ENCODE results near the gene FOSL1. TPM values are rescaled to one million over a fixed set of nuclear protein-coding genes. Genes with fewer than 3 reads are reported as not detected.

FOSL1 gene
- total RNA-seq, 1 experiment from 2014 or later = 58.8 TPM

DNA sequence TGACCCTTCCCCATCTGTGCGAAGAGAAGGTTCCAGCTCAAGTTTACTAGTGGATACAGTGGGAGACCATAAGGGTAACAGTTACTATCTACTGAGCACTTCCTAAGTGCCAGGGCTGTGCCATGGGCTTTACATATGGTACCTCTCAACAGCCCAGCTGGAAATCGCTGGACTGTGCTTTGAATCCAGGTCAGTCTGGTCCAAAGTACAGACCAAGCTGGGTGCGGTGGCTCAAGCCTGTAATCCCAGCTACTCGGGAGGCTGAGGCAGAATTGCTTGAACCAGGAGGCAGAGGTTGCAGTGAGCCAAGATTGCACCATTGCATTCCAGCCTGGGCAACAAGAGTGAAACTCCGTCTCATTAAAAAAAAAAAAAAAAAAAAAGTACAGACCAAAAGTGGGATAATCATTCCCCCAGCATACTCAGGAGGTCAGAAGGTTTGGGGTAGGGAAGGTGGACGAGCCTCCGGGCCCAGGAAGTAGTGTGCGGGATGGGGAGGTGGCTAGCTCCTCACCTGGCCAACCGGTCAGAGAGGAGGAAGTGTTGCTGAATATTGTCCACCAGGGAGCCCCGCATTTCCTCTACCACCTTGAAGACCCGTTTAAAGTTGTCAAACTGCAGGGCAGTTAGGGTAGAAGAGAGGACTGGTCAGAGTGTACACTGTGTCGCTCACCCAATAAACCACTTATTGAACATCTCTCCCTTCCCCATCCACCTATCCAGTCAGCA is 14.2 kb downstream of the FOSL1 start:
- H3K4me2 ChIP-seq = 0 out of 2 replicates have a peak overlapping the region, but pooled peaks have one; percentile 98
- TF ChIP-seq, protein P1, sequence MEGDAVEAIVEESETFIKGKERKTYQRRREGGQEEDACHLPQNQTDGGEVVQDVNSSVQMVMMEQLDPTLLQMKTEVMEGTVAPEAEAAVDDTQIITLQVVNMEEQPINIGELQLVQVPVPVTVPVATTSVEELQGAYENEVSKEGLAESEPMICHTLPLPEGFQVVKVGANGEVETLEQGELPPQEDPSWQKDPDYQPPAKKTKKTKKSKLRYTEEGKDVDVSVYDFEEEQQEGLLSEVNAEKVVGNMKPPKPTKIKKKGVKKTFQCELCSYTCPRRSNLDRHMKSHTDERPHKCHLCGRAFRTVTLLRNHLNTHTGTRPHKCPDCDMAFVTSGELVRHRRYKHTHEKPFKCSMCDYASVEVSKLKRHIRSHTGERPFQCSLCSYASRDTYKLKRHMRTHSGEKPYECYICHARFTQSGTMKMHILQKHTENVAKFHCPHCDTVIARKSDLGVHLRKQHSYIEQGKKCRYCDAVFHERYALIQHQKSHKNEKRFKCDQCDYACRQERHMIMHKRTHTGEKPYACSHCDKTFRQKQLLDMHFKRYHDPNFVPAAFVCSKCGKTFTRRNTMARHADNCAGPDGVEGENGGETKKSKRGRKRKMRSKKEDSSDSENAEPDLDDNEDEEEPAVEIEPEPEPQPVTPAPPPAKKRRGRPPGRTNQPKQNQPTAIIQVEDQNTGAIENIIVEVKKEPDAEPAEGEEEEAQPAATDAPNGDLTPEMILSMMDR (conservative IDR thresholded peaks at IDR 0.05) = no peak
- TF ChIP-seq EZH2 (IDR thresholded peaks at IDR 0.05; ENCODE audit: low read depth) = no peak
- peaks cover 20% of the 10 kb centered on the region for H3K79me2 ChIP-seq (ENCODE audit: low read depth)
- no peaks in the 10 kb centered on the region for H3K9me2 ChIP-seq (ENCODE audit: insufficient read depth)
- peaks cover 28% of the 10 kb centered on the region for H3K4me1 ChIP-seq (replicated peaks; ENCODE audit: insufficient read depth)
- H3K27ac ChIP-seq = no peak overlapping the region
- no peaks in the 10 kb centered on the region for H3K27me3 ChIP-seq (ENCODE audit: insufficient read depth, low read depth)
- H2AFZ ChIP-seq = no peak overlapping the region
- ChIA-PET POLR2A (ENCODE audit: unreplicated experiment) (no interaction called here), CTCF (interaction anchor here (0.7 to 1.8 kb wide), 6 partner anchors 12 to 160 kb away, joined by 4 to 11 read pairs (median 8); no protein-coding TSS in a partner anchor)
- intact Hi-C loops (cut with micrococcal nuclease; ENCODE audit: unreplicated experiment) = loop anchor here (5.0 to 10.0 kb wide), 2 partner anchors 179 to 249 kb away; partner anchors contain the start of gene SIPA1
- peaks cover 46% of the 10 kb centered on the region; the same call in 1 of the 2 replicates for H3F3A ChIP-seq (ENCODE audit: insufficient read depth, low read depth)
- BruUV-seq (replicated peaks) = no TSS peak
- H3K36me3 ChIP-seq (ENCODE audit: low read depth) = peaks cover 18% of the 10 kb centered on the region; the same call in 1 of the 2 replicates
- DNase-seq = no peak
- H3K9me3 ChIP-seq (ENCODE audit: insufficient read depth, low read depth) = no peaks in the 10 kb centered on the region
- H4K20me1 ChIP-seq (ENCODE audit: insufficient read depth) = no peaks in the 10 kb centered on the region
- H3K4me3 ChIP-seq = no peak overlapping the region

DNA sequence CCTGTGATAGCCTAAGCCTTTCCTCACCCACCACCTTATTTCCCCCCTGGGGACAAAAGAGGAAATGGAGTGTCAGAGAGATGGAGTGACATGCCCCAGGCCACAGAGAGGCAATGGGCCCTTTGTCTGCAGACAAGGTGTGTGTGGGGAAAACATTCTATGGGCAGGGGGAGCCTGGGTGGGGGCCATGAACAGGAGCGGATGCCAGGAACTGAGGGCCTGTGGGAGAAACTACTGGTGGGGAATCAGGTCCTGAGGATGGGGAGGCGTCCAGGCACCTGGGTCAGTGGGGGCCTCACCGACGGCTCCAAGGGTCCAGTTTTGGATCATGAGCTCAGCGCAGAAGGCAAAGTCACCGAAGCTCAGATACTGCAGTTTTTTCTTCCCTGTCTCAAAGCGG is 15.0 kb downstream of the FOSL1 start:
- BruUV-seq (replicated peaks) = no TSS peak
- H3K4me1 ChIP-seq (replicated peaks; ENCODE audit: insufficient read depth) = peaks cover 28% of the 10 kb centered on the region
- no peak for DNase-seq
- H3K79me2 ChIP-seq (ENCODE audit: low read depth) = peaks cover 16% of the 10 kb centered on the region
- H2AFZ ChIP-seq = no peak overlapping the region
- H3K9me3 ChIP-seq (ENCODE audit: insufficient read depth, low read depth) = no peaks in the 10 kb centered on the region
- ChIA-PET POLR2A (ENCODE audit: unreplicated experiment) (interaction anchor here (0.5 to 1.0 kb wide), 7 partner anchors 14 to 1484 kb away, joined by 3 to 14 read pairs (median 5); no protein-coding TSS in a partner anchor), CTCF (interaction anchor here (0.6 to 1.9 kb wide), 13 partner anchors 13 to 247 kb away, joined by 3 to 11 read pairs (median 5); partner anchors contain the start of genes KAT5 and SIPA1)
- H3K4me2 ChIP-seq = no peak overlapping the region
- peaks cover 18% of the 10 kb centered on the region; the same call in 1 of the 2 replicates for H3K36me3 ChIP-seq (ENCODE audit: low read depth)
- no peaks in the 10 kb centered on the region for H3K9me2 ChIP-seq (ENCODE audit: insufficient read depth)
- peaks cover 42% of the 10 kb centered on the region; the same call in 1 of the 2 replicates for H3F3A ChIP-seq (ENCODE audit: insufficient read depth, low read depth)
- no peaks in the 10 kb centered on the region for H3K27me3 ChIP-seq (ENCODE audit: insufficient read depth, low read depth)
- TF ChIP-seq, protein P1 (conservative IDR thresholded peaks at IDR 0.05) = no peak
- TF ChIP-seq EZH2 (IDR thresholded peaks at IDR 0.05; ENCODE audit: low read depth) = no peak
- no peaks in the 10 kb centered on the region for H4K20me1 ChIP-seq (ENCODE audit: insufficient read depth)
- intact Hi-C loops (cut with micrococcal nuclease; ENCODE audit: unreplicated experiment) = loop anchor here (5.0 to 10.0 kb wide), 2 partner anchors 180 to 248 kb away; partner anchors contain the start of gene SIPA1
- H3K4me3 ChIP-seq = no peak overlapping the region
- H3K27ac ChIP-seq = no peak overlapping the region

DNA sequence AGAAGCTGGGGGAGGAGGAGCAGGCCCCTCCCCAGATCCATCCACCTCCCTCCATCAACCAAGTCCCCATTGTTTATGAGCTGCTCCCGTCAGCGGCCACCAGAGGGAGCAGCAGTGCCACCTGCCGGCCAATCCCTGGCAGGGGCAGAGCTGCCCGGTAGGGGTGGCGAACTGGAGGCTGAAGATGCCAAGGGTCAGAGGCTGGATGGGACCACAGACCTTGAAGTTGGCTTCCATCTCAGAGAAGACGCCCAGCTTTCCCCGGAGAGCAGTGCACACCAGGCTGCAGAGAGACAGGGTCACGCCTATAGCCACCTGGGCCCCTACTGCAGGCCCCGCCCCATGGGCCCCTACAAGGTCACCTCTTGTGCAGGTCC is 15.5 kb downstream of the FOSL1 start:
- H3F3A ChIP-seq (ENCODE audit: insufficient read depth, low read depth) = peaks cover 37% of the 10 kb centered on the region; the same call in 1 of the 2 replicates
- no TSS peak for BruUV-seq (replicated peaks)
- H3K9me3 ChIP-seq (ENCODE audit: insufficient read depth, low read depth) = no peaks in the 10 kb centered on the region
- ChIA-PET CTCF (interaction anchor here (0.5 to 1.9 kb wide), 15 partner anchors 13 to 486 kb away, joined by 3 to 11 read pairs (median 5); partner anchors contain the start of genes KAT5 and SIPA1), POLR2A (ENCODE audit: unreplicated experiment) (interaction anchor here (0.5 to 1.0 kb wide), 8 partner anchors 13 to 1483 kb away, joined by 3 to 14 read pairs (median 4); no protein-coding TSS in a partner anchor)
- no peak overlapping the region for H3K27ac ChIP-seq
- TF ChIP-seq, protein P1 (conservative IDR thresholded peaks at IDR 0.05) = peak; percentile 98
- no peak for TF ChIP-seq EZH2 (IDR thresholded peaks at IDR 0.05; ENCODE audit: low read depth)
- peaks cover 16% of the 10 kb centered on the region for H3K79me2 ChIP-seq (ENCODE audit: low read depth)
- H3K4me3 ChIP-seq = no peak overlapping the region
- intact Hi-C loops (cut with micrococcal nuclease; ENCODE audit: unreplicated experiment) = loop anchor here (1.0 to 10.0 kb wide), 4 partner anchors 105 to 247 kb away; partner anchors contain the start of gene SIPA1
- no peaks in the 10 kb centered on the region for H3K9me2 ChIP-seq (ENCODE audit: insufficient read depth)
- no peaks in the 10 kb centered on the region for H3K27me3 ChIP-seq (ENCODE audit: insufficient read depth, low read depth)
- H3K36me3 ChIP-seq (ENCODE audit: low read depth) = peaks cover 18% of the 10 kb centered on the region; the same call in 1 of the 2 replicates
- H4K20me1 ChIP-seq (ENCODE audit: insufficient read depth) = no peaks in the 10 kb centered on the region
- no peak overlapping the region for H3K4me2 ChIP-seq
- no peak overlapping the region for H2AFZ ChIP-seq
- H3K4me1 ChIP-seq (replicated peaks; ENCODE audit: insufficient read depth) = peaks cover 22% of the 10 kb centered on the region
- peak; percentile 58 to 85 for DNase-seq
